Measurements from ENCODE around the gene PTPRJ. TPM values are rescaled to one million over a fixed set of nuclear protein-coding genes. Genes with fewer than 3 reads are reported as not detected.

The PTPRJ gene
- total and polyA plus RNA-seq, 2 of the 4 experiments (the other 2 are of a cell fraction), result 5.6 to 14.9 TPM

DNA sequence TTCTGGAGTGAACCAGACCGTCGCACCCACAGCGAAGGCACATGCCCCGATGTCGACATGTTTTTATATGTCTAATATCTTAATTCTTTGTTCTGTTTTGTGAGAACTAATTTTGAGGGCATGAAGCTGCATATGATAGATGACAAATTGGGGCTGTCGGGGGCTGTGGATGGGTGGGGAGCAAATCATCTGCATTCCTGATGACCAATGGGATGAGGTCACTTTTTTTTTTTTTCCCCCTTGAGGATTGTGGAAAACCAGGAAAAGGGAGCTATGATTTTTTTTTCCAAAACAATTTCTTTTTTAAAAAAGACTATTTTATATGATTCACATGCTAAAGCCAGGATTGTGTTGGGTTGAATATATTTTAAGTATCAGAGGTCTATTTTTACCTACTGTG lies 187.0 kb downstream of the PTPRJ start:
- POLR2A ChIA-PET (ENCODE audit: unreplicated experiment), result no interaction called here
- H4K20me1 ChIP-seq (ENCODE audit: insufficient read depth, low read length), result no peaks in the 10 kb centered on the region
- DNase-seq (no peak), ATAC-seq (ENCODE audit: low read depth) (no peak)
- no peaks in the 10 kb centered on the region for H3K9me3 ChIP-seq (ENCODE audit: control insufficient read depth, insufficient read depth, low read length)
- TF ChIP-seq BHLHE40 (IDR thresholded peaks at IDR 0.05; ENCODE audit: low read depth, low read length) (no peak), RFX5 (IDR thresholded peaks at IDR 0.05; ENCODE audit: low read depth, low read length) (no peak), MXI1 (IDR thresholded peaks at IDR 0.05; ENCODE audit: borderline replicate concordance, low read depth, low read length) (no peak), FOS (IDR thresholded peaks at IDR 0.05; ENCODE audit: low read depth, low read length) (no peak)
- H3K79me1 ChIP-seq (ENCODE audit: low read depth in 1 of 2, low read length in 2 of 2), result peaks cover 0 to 4% of the 10 kb centered on the region in 2 experiments; a peak in 1 of 4 replicates
- H4K91ac ChIP-seq (ENCODE audit: insufficient read depth, low read depth, low read length), result no peak overlapping the region
- intact Hi-C loops (cut with micrococcal nuclease), result no loop called here
- H4K8ac ChIP-seq (ENCODE audit: low read depth in 2 of 2, low read length in 2 of 2), result no peak overlapping the region
- H2BK120ac ChIP-seq (ENCODE audit: low read depth, low read length), result no peak overlapping the region
- H3K9ac ChIP-seq (ENCODE audit: low read depth, low read length), result no peak overlapping the region
- CTCF ChIA-PET, result no interaction called here
- H3K36me3 ChIP-seq (ENCODE audit: control insufficient read depth, insufficient read depth, low read length), result peaks cover 7% of the 10 kb centered on the region
- H3K14ac ChIP-seq (replicated peaks; ENCODE audit: low read depth, low read length), result no peak overlapping the region
- 100% methylated on average over 3 of the region's 6 CpGs; no CpG with 5 or more reads in 1 of the 2 experiments for WGBS, 2 experiments (ENCODE audit: extremely low coverage in 2 of 2, insufficient read length in 1 of 2)
- dilution Hi-C loops (cut with HindIII; ENCODE audit: low sequenced_read_pairs, unreplicated experiment), result no loop called here
- no peak overlapping the region for H4K5ac ChIP-seq (ENCODE audit: low read depth, low read length)
- H3K56ac ChIP-seq (ENCODE audit: extremely low read depth, insufficient read depth, low read length), result no peak overlapping the region
- in situ Hi-C loops (cut with MboI; ENCODE audit: low sequenced_read_pairs), result no loop called here
- H3K9me1 ChIP-seq (ENCODE audit: insufficient read depth, low read length), result peaks cover 16% of the 10 kb centered on the region
- no peak overlapping the region for H2BK15ac ChIP-seq (ENCODE audit: low read depth, low read length)
- H2BK20ac ChIP-seq (ENCODE audit: low read depth, low read length), result no peak overlapping the region
- no peak overlapping the region for H2AFZ ChIP-seq (replicated peaks; ENCODE audit: low read length, poor library complexity)
- no peak overlapping the region for H3K23ac ChIP-seq (ENCODE audit: low read depth, low read length)
- no peak overlapping the region for H3K4ac ChIP-seq (ENCODE audit: low read depth, low read length)
- H3K18ac ChIP-seq (ENCODE audit: low read depth, low read length), result no peak overlapping the region
- H3K27ac ChIP-seq (ENCODE audit: insufficient read depth, low read length), result no peak overlapping the region
- no peak overlapping the region for H2BK5ac ChIP-seq (ENCODE audit: low read depth, low read length, poor library complexity, severe bottlenecking)
- H3K4me1 ChIP-seq (ENCODE audit: control insufficient read depth, insufficient read depth, low read length), result peaks cover 14% of the 10 kb centered on the region
- BruUV-seq (replicated peaks), result no TSS peak
- H3K27me3 ChIP-seq (ENCODE audit: control insufficient read depth, insufficient read depth, low read length), result no peaks in the 10 kb centered on the region
- no peak overlapping the region for H2AK9ac ChIP-seq (replicated peaks; ENCODE audit: low read depth, low read length, poor library complexity)
- no peak overlapping the region for H3K4me3 ChIP-seq (ENCODE audit: insufficient read depth, low read depth, low read length)
- H2AK5ac ChIP-seq (ENCODE audit: low read depth, low read length), result no peak overlapping the region
- H3K4me2 ChIP-seq (ENCODE audit: low read depth, low read length), result no peak overlapping the region
